ENCODE results near the gene CD226. TPM values are rescaled to one million over a fixed set of nuclear protein-coding genes. Genes with fewer than 3 reads are reported as not detected.
"Not testable (repeated sequence)": the region's sequence is repeated elsewhere in the genome, so short reads cannot be mapped to it uniquely, and the experiment has no call there.

CD226 gene
- total and polyA plus RNA-seq, 9 donors = 0.17 to 1.5 (median 1.2) TPM

DNA sequence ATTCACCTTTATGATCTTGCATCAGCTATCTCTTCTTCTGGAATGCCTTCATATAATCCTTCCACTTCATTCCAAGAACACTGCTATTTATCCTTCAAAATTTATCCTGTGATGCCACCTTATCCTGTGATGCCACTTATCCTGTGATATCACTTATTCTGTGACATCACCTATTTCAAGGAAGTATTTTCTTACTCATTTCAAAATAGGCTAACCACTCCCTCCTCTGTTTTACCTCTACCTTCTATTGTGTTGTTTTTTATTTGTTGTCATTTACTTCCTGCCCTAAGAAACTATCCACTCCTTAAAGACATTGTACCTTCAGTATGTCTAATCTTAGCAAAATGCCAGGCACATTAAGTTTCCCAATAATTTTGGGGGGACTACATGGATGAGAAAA lies 38.8 kb downstream of the CD226 start:
- Histone ChIP-seq H3K27ac (no peak overlapping the region), H3K27me3 (no peaks in the 10 kb centered on the region), H3K36me3 (no peaks in the 10 kb centered on the region), H3K4me1 (ENCODE audit: insufficient read depth) (no peaks in the 10 kb centered on the region), H3K9me3 (no peaks in the 10 kb centered on the region), H3K4me3 (no peak overlapping the region)
- DNase-seq = no peak
- TF ChIP-seq EP300 (IDR thresholded peaks at IDR 0.05) (no peak), POLR2A (IDR thresholded peaks at IDR 0.05) (no peak)
- TF ChIP-seq, protein P1, sequence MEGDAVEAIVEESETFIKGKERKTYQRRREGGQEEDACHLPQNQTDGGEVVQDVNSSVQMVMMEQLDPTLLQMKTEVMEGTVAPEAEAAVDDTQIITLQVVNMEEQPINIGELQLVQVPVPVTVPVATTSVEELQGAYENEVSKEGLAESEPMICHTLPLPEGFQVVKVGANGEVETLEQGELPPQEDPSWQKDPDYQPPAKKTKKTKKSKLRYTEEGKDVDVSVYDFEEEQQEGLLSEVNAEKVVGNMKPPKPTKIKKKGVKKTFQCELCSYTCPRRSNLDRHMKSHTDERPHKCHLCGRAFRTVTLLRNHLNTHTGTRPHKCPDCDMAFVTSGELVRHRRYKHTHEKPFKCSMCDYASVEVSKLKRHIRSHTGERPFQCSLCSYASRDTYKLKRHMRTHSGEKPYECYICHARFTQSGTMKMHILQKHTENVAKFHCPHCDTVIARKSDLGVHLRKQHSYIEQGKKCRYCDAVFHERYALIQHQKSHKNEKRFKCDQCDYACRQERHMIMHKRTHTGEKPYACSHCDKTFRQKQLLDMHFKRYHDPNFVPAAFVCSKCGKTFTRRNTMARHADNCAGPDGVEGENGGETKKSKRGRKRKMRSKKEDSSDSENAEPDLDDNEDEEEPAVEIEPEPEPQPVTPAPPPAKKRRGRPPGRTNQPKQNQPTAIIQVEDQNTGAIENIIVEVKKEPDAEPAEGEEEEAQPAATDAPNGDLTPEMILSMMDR (IDR thresholded peaks at IDR 0.05) = no peak
- intact Hi-C loops (cut with DNase I) = no loop called here

DNA sequence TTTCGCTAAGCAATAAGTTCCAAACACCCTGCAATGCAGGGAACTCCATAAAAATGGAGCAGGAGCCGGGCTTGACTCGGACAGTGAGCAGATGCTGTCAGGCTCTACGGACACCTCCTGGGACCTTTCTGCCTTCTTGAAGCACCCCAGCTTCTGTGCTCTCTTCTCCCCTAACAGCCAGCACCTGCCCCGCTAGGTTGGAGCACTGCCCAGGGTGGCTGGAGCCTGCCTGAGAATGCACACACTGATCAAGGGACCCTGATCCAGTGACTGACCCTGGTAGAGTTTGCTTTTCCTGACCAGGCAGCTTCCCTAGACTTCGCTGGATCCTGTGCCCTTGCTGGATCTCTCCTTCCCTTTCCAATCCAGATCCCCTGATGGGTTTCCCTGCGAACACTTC lies 40.9 kb downstream of the CD226 start:
- no peaks in the 10 kb centered on the region for H3K9me3 ChIP-seq
- no peaks in the 10 kb centered on the region for H3K36me3 ChIP-seq
- intact Hi-C loops (cut with DNase I) = no loop called here
- 95 to 98% (median 97%) methylated on average over 7 of the region's 7 CpGs for WGBS, 3 donors
- no peak overlapping the region for H3K4me3 ChIP-seq
- H3K4me1 ChIP-seq (ENCODE audit: insufficient read depth) = no peaks in the 10 kb centered on the region
- no peak overlapping the region for H3K27ac ChIP-seq
- no peak for DNase-seq
- no peaks in the 10 kb centered on the region for H3K27me3 ChIP-seq
- TF ChIP-seq POLR2A (IDR thresholded peaks at IDR 0.05) = no peak

- H3K36me3 ChIP-seq = no peaks in the 10 kb centered on the region
- no peak overlapping the region for H3K27ac ChIP-seq
- H3K4me1 ChIP-seq (ENCODE audit: insufficient read depth) = peaks cover 6% of the 10 kb centered on the region
- intact Hi-C loops (cut with DNase I) = no loop called here
- no peaks in the 10 kb centered on the region for H3K9me3 ChIP-seq
- no peak overlapping the region for H3K4me3 ChIP-seq
- TF ChIP-seq EP300 (IDR thresholded peaks at IDR 0.05) = no peak
- no peak for TF ChIP-seq POLR2A (IDR thresholded peaks at IDR 0.05)
- TF ChIP-seq, protein P1 (IDR thresholded peaks at IDR 0.05) = no peak
- H3K27me3 ChIP-seq = no peaks in the 10 kb centered on the region
- DNase-seq = no peak
- 93 to 99% (median 95%) methylated on average over 2 of the region's 2 CpGs for WGBS, 3 donors
These were observed 46.7 kb downstream of the CD226 start for GRCh38 chr18:69900941-69901340.

DNA sequence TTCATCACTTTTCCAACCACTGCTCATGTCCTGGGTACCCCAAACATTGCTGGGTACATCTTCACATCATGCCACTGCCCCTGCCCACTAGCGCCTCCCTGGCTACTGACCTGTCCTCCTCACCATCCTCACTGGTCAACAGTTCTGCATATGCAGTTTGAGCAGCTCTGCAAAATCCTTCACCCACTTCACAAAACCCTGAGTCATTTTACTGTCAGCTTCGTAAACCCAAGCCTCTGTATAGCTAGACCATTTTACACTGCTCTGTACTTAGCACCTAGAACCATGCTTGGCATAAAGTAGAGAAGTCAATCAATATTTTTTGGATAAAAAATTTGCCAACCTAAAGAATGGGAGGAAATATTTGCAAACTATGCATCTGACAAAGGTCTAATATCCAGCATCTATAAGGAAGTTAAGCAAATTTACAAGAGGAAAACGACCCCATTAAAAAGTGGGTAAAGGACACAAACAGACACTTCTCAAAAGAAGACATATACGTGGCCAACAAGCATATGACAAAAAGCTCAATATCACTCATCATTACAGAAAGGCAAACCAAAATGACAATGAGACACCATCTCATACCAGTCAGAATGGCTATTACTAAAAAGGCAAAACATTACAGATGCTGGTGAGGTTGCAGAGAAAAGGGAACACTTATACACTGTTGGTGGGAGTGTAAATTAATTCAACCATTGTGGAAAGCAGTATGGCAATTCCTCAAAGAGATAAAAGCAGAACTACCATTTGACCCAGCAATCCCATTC lies 48.3 kb downstream of the CD226 start:
- H3K36me3 ChIP-seq; intact Hi-C loops (cut with DNase I); DNase-seq; H3K4me3 ChIP-seq; H3K27ac ChIP-seq; H3K4me1 ChIP-seq (ENCODE audit: insufficient read depth); H3K9me3 ChIP-seq; H3K27me3 ChIP-seq: not testable (repeated sequence)
- WGBS, 3 donors = 93 to 97% (median 97%) methylated on average over 4 of the region's 4 CpGs

- Histone ChIP-seq H3K27ac (no peak overlapping the region), H3K4me1 (ENCODE audit: insufficient read depth) (peaks cover 6% of the 10 kb centered on the region), H3K4me3 (no peak overlapping the region), H3K36me3 (no peaks in the 10 kb centered on the region), H3K27me3 (no peaks in the 10 kb centered on the region), H3K9me3 (no peaks in the 10 kb centered on the region)
- DNase-seq = no peak
- WGBS, 3 donors = 67 to 74% (median 73%) methylated on average over 11 of the region's 11 CpGs
- intact Hi-C loops (cut with DNase I) = no loop called here
- TF ChIP-seq, protein P1 (IDR thresholded peaks at IDR 0.05) = no peak
- TF ChIP-seq EP300 (IDR thresholded peaks at IDR 0.05) (no peak), POLR2A (IDR thresholded peaks at IDR 0.05) (no peak)
These were observed 49.3 kb downstream of the CD226 start for GRCh38 chr18:69898241-69898861.
